GM21825 (cell line): ENCODE data around the gene SCARB1.
"Not testable (repeated sequence)": the region's sequence is repeated elsewhere in the genome, so short reads cannot be mapped to it uniquely, and the experiment has no call there.

Experiments
- ATAC-seq: cut with Tn5 transposase; IDR thresholded peaks from one replicate; pipeline ENCODE4 v1.9.1; 2021; ENCODE audit warnings: mild to moderate bottlenecking, moderate library complexity; ENCODE audit not compliant: unreplicated experiment

SCARB1 gene

GRCh38 chr12:124863416-124864325 is at the start of gene SCARB1:
Gene SCARB1 (minus strand): TSS chr12:124863864. CDS start chr12:124863720, 144 bp downstream.
- ATAC-seq, result peak; percentile 68

- not testable (repeated sequence) for ATAC-seq
Measured at GRCh38 chr12:124912529-124913287, 49.0 kb upstream of the SCARB1 start.

GRCh38 chr12:124911521-124911920 is 47.9 kb upstream of the SCARB1 start:
- not testable (repeated sequence) for ATAC-seq

GRCh38 chr12:124910561-124911478 is 47.2 kb upstream of the SCARB1 start:
- no peak for ATAC-seq

- no peak for ATAC-seq
Measured at GRCh38 chr12:124909831-124910560, 46.3 kb upstream of the SCARB1 start.

- ATAC-seq, result peak; percentile 71
Measured at GRCh38 chr12:124906606-124907261, 43.1 kb upstream of the SCARB1 start.

- ATAC-seq, result no peak
Measured at GRCh38 chr12:124904306-124905098, 40.8 kb upstream of the SCARB1 start.

- no peak for ATAC-seq
Measured at GRCh38 chr12:124902916-124903315, 39.3 kb upstream of the SCARB1 start.

- ATAC-seq, result no peak
Measured at GRCh38 chr12:124901003-124901402, 37.3 kb upstream of the SCARB1 start.

- ATAC-seq, result not testable (repeated sequence)
Measured at GRCh38 chr12:124900345-124900795, 36.7 kb upstream of the SCARB1 start.

GRCh38 chr12:124898923-124899294 is 35.2 kb upstream of the SCARB1 start:
- ATAC-seq, result no peak

GRCh38 chr12:124898200-124898922 is 34.7 kb upstream of the SCARB1 start:
- no peak for ATAC-seq

GRCh38 chr12:124896461-124896860 is 32.8 kb upstream of the SCARB1 start:
- no peak for ATAC-seq

GRCh38 chr12:124893792-124894516 is 30.3 kb upstream of the SCARB1 start:
- no peak for ATAC-seq

- no peak for ATAC-seq
Measured at GRCh38 chr12:124888260-124888659, 24.6 kb upstream of the SCARB1 start.

GRCh38 chr12:124887766-124888165 is 24.1 kb upstream of the SCARB1 start:
- ATAC-seq, result not testable (repeated sequence)
